ENCODE data around the gene RGN.
"Not testable (repeated sequence)": the region's sequence is repeated elsewhere in the genome, so short reads cannot be mapped to it uniquely, and the experiment has no call there.

The RGN gene

GRCh38 chrX:47101206-47101605 lies 23.0 kb downstream of the RGN start:
- Histone ChIP-seq H3K27me3 (ENCODE audit: insufficient read depth, low read length) (no peaks in the 10 kb centered on the region), H3K4me3 (ENCODE audit: low read depth, low read length) (no peak overlapping the region), H3K9ac (ENCODE audit: low read length) (no peak overlapping the region), H4K91ac (ENCODE audit: low read depth, low read length) (no peak overlapping the region), H3K23ac (ENCODE audit: low read length) (no peak overlapping the region), H3K4ac (ENCODE audit: low read depth, low read length) (no peak overlapping the region), H3K4me1 (ENCODE audit: control insufficient read depth in 1 of 2, insufficient read depth in 2 of 2, low read length in 2 of 2) (no peaks in the 10 kb centered on the region), H2BK120ac (ENCODE audit: insufficient read depth, low read length, poor library complexity) (no peak overlapping the region), H4K12ac (ENCODE audit: low read depth, low read length) (no peak overlapping the region), H3K36me3 (ENCODE audit: control insufficient read depth in 1 of 2, insufficient read depth in 2 of 2, low read length in 2 of 2) (no peaks in the 10 kb centered on the region), H4K8ac (ENCODE audit: low read depth, low read length) (no peak overlapping the region), H3K9me3 (ENCODE audit: insufficient read depth, low read depth, low read length) (no peaks in the 10 kb centered on the region), H3K4me2 (ENCODE audit: low read length) (no peak overlapping the region), H2BK12ac (ENCODE audit: low read length) (no peak overlapping the region), H3K18ac (ENCODE audit: low read length) (no peak overlapping the region), H2AFZ (ENCODE audit: insufficient read depth, low read length, poor library complexity) (no peak overlapping the region), H3K79me2 (ENCODE audit: control insufficient read depth, insufficient read depth, low read length, poor library complexity) (no peaks in the 10 kb centered on the region), H3K79me1 (ENCODE audit: low read length) (no peaks in the 10 kb centered on the region), H2BK5ac (ENCODE audit: low read depth, low read length, poor library complexity) (no peak overlapping the region), H3K27ac (ENCODE audit: low read depth, low read length) (no peak overlapping the region), H2AK5ac (ENCODE audit: low read length) (no peak overlapping the region), H3K14ac (ENCODE audit: low read length) (no peak overlapping the region)
- no peak for DNase-seq
- WGBS (ENCODE audit: extremely low coverage, insufficient coverage, insufficient read length): no CpG with 5 or more reads among the region's 4 CpGs

GRCh38 chrX:47110936-47111615 lies 32.8 kb downstream of the RGN start:
- not testable (repeated sequence) for H3K23ac ChIP-seq (ENCODE audit: low read length); H3K4me2 ChIP-seq (ENCODE audit: low read length); H3K79me2 ChIP-seq (ENCODE audit: control insufficient read depth, insufficient read depth, low read length, poor library complexity); DNase-seq; H4K8ac ChIP-seq (ENCODE audit: low read depth, low read length); H3K79me1 ChIP-seq (ENCODE audit: low read length); H4K12ac ChIP-seq (ENCODE audit: low read depth, low read length); H3K27me3 ChIP-seq (ENCODE audit: insufficient read depth, low read length); H3K4ac ChIP-seq (ENCODE audit: low read depth, low read length); H3K4me1 ChIP-seq (ENCODE audit: control insufficient read depth in 1 of 2, insufficient read depth in 2 of 2, low read length in 2 of 2); H3K4me3 ChIP-seq (ENCODE audit: low read depth, low read length); H2AK5ac ChIP-seq (ENCODE audit: low read length); H3K18ac ChIP-seq (ENCODE audit: low read length); H2BK12ac ChIP-seq (ENCODE audit: low read length); H2BK5ac ChIP-seq (ENCODE audit: low read depth, low read length, poor library complexity); H2BK120ac ChIP-seq (ENCODE audit: insufficient read depth, low read length, poor library complexity); H4K91ac ChIP-seq (ENCODE audit: low read depth, low read length); H3K9ac ChIP-seq (ENCODE audit: low read length); H3K36me3 ChIP-seq (ENCODE audit: control insufficient read depth in 1 of 2, insufficient read depth in 2 of 2, low read length in 2 of 2); H2AFZ ChIP-seq (ENCODE audit: insufficient read depth, low read length, poor library complexity); H3K9me3 ChIP-seq (ENCODE audit: insufficient read depth, low read depth, low read length); H3K14ac ChIP-seq (ENCODE audit: low read length); H3K27ac ChIP-seq (ENCODE audit: low read depth, low read length)
- no CpG with 5 or more reads among the region's 40 CpGs for WGBS (ENCODE audit: extremely low coverage, insufficient coverage, insufficient read length)

GRCh38 chrX:47112316-47112954 lies 34.2 kb downstream of the RGN start:
- no peak overlapping the region for H3K14ac ChIP-seq (ENCODE audit: low read length)
- H2BK5ac ChIP-seq (ENCODE audit: low read depth, low read length, poor library complexity): no peak overlapping the region
- no peak overlapping the region for H3K23ac ChIP-seq (ENCODE audit: low read length)
- DNase-seq: no peak
- H3K4me2 ChIP-seq (ENCODE audit: low read length): no peak overlapping the region
- H4K8ac ChIP-seq (ENCODE audit: low read depth, low read length): no peak overlapping the region
- no peaks in the 10 kb centered on the region for H3K4me1 ChIP-seq (ENCODE audit: control insufficient read depth in 1 of 2, insufficient read depth in 2 of 2, low read length in 2 of 2)
- no peak overlapping the region for H2BK12ac ChIP-seq (ENCODE audit: low read length)
- no peak overlapping the region for H2BK120ac ChIP-seq (ENCODE audit: insufficient read depth, low read length, poor library complexity)
- H3K27ac ChIP-seq (ENCODE audit: low read depth, low read length): no peak overlapping the region
- no peaks in the 10 kb centered on the region for H3K27me3 ChIP-seq (ENCODE audit: insufficient read depth, low read length)
- H3K4ac ChIP-seq (ENCODE audit: low read depth, low read length): no peak overlapping the region
- no peak overlapping the region for H4K91ac ChIP-seq (ENCODE audit: low read depth, low read length)
- no peak overlapping the region for H3K18ac ChIP-seq (ENCODE audit: low read length)
- no peak overlapping the region for H2AK5ac ChIP-seq (ENCODE audit: low read length)
- no peak overlapping the region for H2AFZ ChIP-seq (ENCODE audit: insufficient read depth, low read length, poor library complexity)
- H3K9me3 ChIP-seq (ENCODE audit: insufficient read depth, low read depth, low read length): no peaks in the 10 kb centered on the region
- no peaks in the 10 kb centered on the region for H3K79me1 ChIP-seq (ENCODE audit: low read length)
- H3K9ac ChIP-seq (ENCODE audit: low read length): no peak overlapping the region
- H3K4me3 ChIP-seq (ENCODE audit: low read depth, low read length): no peak overlapping the region
- no peak overlapping the region for H4K12ac ChIP-seq (ENCODE audit: low read depth, low read length)
- no CpG with 5 or more reads among the region's 9 CpGs for WGBS (ENCODE audit: extremely low coverage, insufficient coverage, insufficient read length)
- H3K36me3 ChIP-seq (ENCODE audit: control insufficient read depth in 1 of 2, insufficient read depth in 2 of 2, low read length in 2 of 2): no peaks in the 10 kb centered on the region
- H3K79me2 ChIP-seq (ENCODE audit: control insufficient read depth, insufficient read depth, low read length, poor library complexity): no peaks in the 10 kb centered on the region

- not testable (repeated sequence) for H3K4me2 ChIP-seq (ENCODE audit: low read length); H3K79me2 ChIP-seq (ENCODE audit: control insufficient read depth, insufficient read depth, low read length, poor library complexity); DNase-seq; H3K23ac ChIP-seq (ENCODE audit: low read length); H2BK12ac ChIP-seq (ENCODE audit: low read length); H3K14ac ChIP-seq (ENCODE audit: low read length); H2BK120ac ChIP-seq (ENCODE audit: insufficient read depth, low read length, poor library complexity); H4K91ac ChIP-seq (ENCODE audit: low read depth, low read length); H3K4me3 ChIP-seq (ENCODE audit: low read depth, low read length); H3K27me3 ChIP-seq (ENCODE audit: insufficient read depth, low read length); H3K4ac ChIP-seq (ENCODE audit: low read depth, low read length); H3K9ac ChIP-seq (ENCODE audit: low read length); H3K36me3 ChIP-seq (ENCODE audit: control insufficient read depth in 1 of 2, insufficient read depth in 2 of 2, low read length in 2 of 2); H2AK5ac ChIP-seq (ENCODE audit: low read length); H3K9me3 ChIP-seq (ENCODE audit: insufficient read depth, low read depth, low read length); H2AFZ ChIP-seq (ENCODE audit: insufficient read depth, low read length, poor library complexity); H2BK5ac ChIP-seq (ENCODE audit: low read depth, low read length, poor library complexity); H3K27ac ChIP-seq (ENCODE audit: low read depth, low read length); H4K12ac ChIP-seq (ENCODE audit: low read depth, low read length); H3K79me1 ChIP-seq (ENCODE audit: low read length); H4K8ac ChIP-seq (ENCODE audit: low read depth, low read length); H3K18ac ChIP-seq (ENCODE audit: low read length); H3K4me1 ChIP-seq (ENCODE audit: control insufficient read depth in 1 of 2, insufficient read depth in 2 of 2, low read length in 2 of 2)
- no CpG with 5 or more reads among the region's 7 CpGs for WGBS (ENCODE audit: extremely low coverage, insufficient coverage, insufficient read length)
These were observed 38.4 kb downstream of the RGN start for GRCh38 chrX:47116551-47117110.
